ENCODE results near the gene RHOD. TPM values are rescaled to one million over a fixed set of nuclear protein-coding genes. Genes with fewer than 3 reads are reported as not detected.

The RHOD gene
- polyA plus RNA-seq (2011; rRNA removed) = 12.9 and 16.9 TPM in 2 replicates
- 9.0 and 10.3 TPM in 2 replicates for polyA minus RNA-seq (2011; rRNA and poly(A)+ RNA removed)

- POLR2A ChIA-PET = no interaction called here
- no peak for DNase-seq (ENCODE audit: low read depth, low spot score)
- peak within 1 kb of the TSS; percentile 62 for H3K4me3 ChIP-seq (ENCODE audit: low read depth, low read length)
- no peak for TF ChIP-seq CTCF (IDR thresholded peaks at IDR 0.05; ENCODE audit: low read depth, low read length)
- CTCF ChIA-PET = interaction anchor here (0.6 to 1.1 kb wide), 2 partner anchors 25 to 379 kb away, joined by 3 to 4 read pairs; partner anchors contain the start of gene RBM4B
- no peak within 1 kb of the TSS for H3K27ac ChIP-seq (ENCODE audit: low read depth, low read length)
- H3K9me3 ChIP-seq (ENCODE audit: control insufficient read depth, insufficient read depth, low read length) = no peaks in the 10 kb centered on the region; the same call in 1 of the 2 replicates
- H3K27me3 ChIP-seq (ENCODE audit: control insufficient read depth, insufficient read depth, low read length) = no peaks in the 10 kb centered on the region
Measured at GRCh38 chr11:67056267-67057204, at the start of gene RHOD. RHOD (plus strand) TSS chr11:67056847; CDS start chr11:67056903, 56 bp downstream.

- H3K27ac ChIP-seq (ENCODE audit: low read depth, low read length) = no peak overlapping the region
- H3K27me3 ChIP-seq (ENCODE audit: control insufficient read depth, insufficient read depth, low read length) = no peaks in the 10 kb centered on the region
- no peak for TF ChIP-seq CTCF (IDR thresholded peaks at IDR 0.05; ENCODE audit: low read depth, low read length)
- no peak overlapping the region for H3K4me3 ChIP-seq (ENCODE audit: low read depth, low read length)
- H3K9me3 ChIP-seq (ENCODE audit: control insufficient read depth, insufficient read depth, low read length) = no peaks in the 10 kb centered on the region; the same call in 1 of the 2 replicates
- ChIA-PET CTCF (no interaction called here), POLR2A (no interaction called here)
- DNase-seq (ENCODE audit: low read depth, low spot score) = no peak
Measured at GRCh38 chr11:67007126-67007525, 49.5 kb upstream of the RHOD start.

GRCh38 chr11:67010296-67010905 is 46.2 kb upstream of the RHOD start:
- DNase-seq (ENCODE audit: low read depth, low spot score) = no peak
- ChIA-PET POLR2A (no interaction called here), CTCF (interaction anchor here (1.4 kb wide), 1 partner anchor 11 kb away, joined by 8 read pairs; no protein-coding TSS in a partner anchor)
- no peaks in the 10 kb centered on the region; the same call in 1 of the 2 replicates for H3K9me3 ChIP-seq (ENCODE audit: control insufficient read depth, insufficient read depth, low read length)
- no peaks in the 10 kb centered on the region for H3K27me3 ChIP-seq (ENCODE audit: control insufficient read depth, insufficient read depth, low read length)
- no peak for TF ChIP-seq CTCF (IDR thresholded peaks at IDR 0.05; ENCODE audit: low read depth, low read length)
- H3K4me3 ChIP-seq (ENCODE audit: low read depth, low read length) = no peak overlapping the region
- no peak overlapping the region for H3K27ac ChIP-seq (ENCODE audit: low read depth, low read length)

GRCh38 chr11:67013511-67014045 is 43.1 kb upstream of the RHOD start:
- Histone ChIP-seq H3K27me3 (ENCODE audit: control insufficient read depth, insufficient read depth, low read length) (no peaks in the 10 kb centered on the region), H3K27ac (ENCODE audit: low read depth, low read length) (no peak overlapping the region), H3K9me3 (ENCODE audit: control insufficient read depth, insufficient read depth, low read length) (no peaks in the 10 kb centered on the region; the same call in 1 of the 2 replicates), H3K4me3 (ENCODE audit: low read depth, low read length) (no peak overlapping the region)
- no peak for TF ChIP-seq CTCF (IDR thresholded peaks at IDR 0.05; ENCODE audit: low read depth, low read length)
- DNase-seq (ENCODE audit: low read depth, low spot score) = no peak
- CTCF ChIA-PET = no interaction called here
- POLR2A ChIA-PET = interaction anchor here (0.5 kb wide), 1 partner anchor 70 kb away, joined by 4 read pairs; no protein-coding TSS in a partner anchor

All from AG04450 (cell line).